Hematopoietic multipotent progenitor cell (in vitro differentiated cells): Measurements from ENCODE around the gene CD84. TPM values are rescaled to one million over a fixed set of nuclear protein-coding genes. Genes with fewer than 3 reads are reported as not detected.
"Not testable (repeated sequence)": the region's sequence is repeated elsewhere in the genome, so short reads cannot be mapped to it uniquely, and the experiment has no call there.

Source experiments
- DNase-seq, 3 donors: peaks; one replicate each; pipeline ENCODE4 v3.0.0-alpha.2; 2011 to 2015; ENCODE audit warnings: low read depth in 2 of 3, low spot score in 2 of 3
- total RNA-seq: library from RNA; depleted of rRNA; stranded (reverse); fragments of >200 nt; gene quantifications from one replicate; pipeline ENCODE4 v1.2.3, GENCODE V29; 2012

The CD84 gene, protein sequence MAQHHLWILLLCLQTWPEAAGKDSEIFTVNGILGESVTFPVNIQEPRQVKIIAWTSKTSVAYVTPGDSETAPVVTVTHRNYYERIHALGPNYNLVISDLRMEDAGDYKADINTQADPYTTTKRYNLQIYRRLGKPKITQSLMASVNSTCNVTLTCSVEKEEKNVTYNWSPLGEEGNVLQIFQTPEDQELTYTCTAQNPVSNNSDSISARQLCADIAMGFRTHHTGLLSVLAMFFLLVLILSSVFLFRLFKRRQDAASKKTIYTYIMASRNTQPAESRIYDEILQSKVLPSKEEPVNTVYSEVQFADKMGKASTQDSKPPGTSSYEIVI
- 24.2 TPM for total RNA-seq

- peak in 2 of 3 donors; percentile 30 to 55 for DNase-seq
Measured at GRCh38 chr1:160579216-160579701, at the start of gene CD84. Gene CD84, minus strand, starts transcription at chr1:160579496. Its CDS starts 59 bp downstream, at chr1:160579437.

GRCh38 chr1:160628799-160629263, 49.5 kb upstream of the CD84 start:
- no peak for DNase-seq

GRCh38 chr1:160627677-160628289, 48.5 kb upstream of the CD84 start:
- not testable (repeated sequence) for DNase-seq

GRCh38 chr1:160626509-160627342, 47.4 kb upstream of the CD84 start:
- DNase-seq, result peak in 1 of 3 donors; percentile 37

- peak in 2 of 3 donors; percentile 24 to 45 for DNase-seq
Measured at GRCh38 chr1:160625725-160626498, 46.6 kb upstream of the CD84 start.

DNA sequence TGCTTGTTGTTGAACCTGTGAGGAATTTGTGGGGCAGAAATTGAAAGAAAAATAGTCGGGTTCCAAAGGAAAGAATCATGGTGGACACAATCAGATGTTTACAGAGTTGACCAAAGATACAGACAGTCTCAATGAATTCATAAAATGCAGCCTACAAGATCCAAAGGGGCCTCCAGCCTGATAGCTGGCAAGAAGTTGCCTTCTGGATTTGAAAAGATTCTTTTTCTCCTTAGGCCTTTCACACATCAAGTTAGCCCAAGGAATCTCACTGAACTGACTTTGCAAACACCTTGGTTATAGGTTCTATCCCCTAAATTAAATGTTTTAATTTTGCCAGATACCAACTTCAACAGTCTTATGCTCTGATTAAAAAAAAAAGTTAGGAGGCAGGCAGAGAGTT, 46.0 kb upstream of the CD84 start:
- DNase-seq, result no peak

GRCh38 chr1:160624464-160624863, 45.2 kb upstream of the CD84 start:
- DNase-seq, result no peak

- DNase-seq, result no peak
Measured at GRCh38 chr1:160623862-160624261, 44.6 kb upstream of the CD84 start.

- DNase-seq, result no peak
Measured at GRCh38 chr1:160623227-160623633, 43.9 kb upstream of the CD84 start.

- no peak for DNase-seq
Measured at GRCh38 chr1:160622501-160623226, 43.4 kb upstream of the CD84 start.

GRCh38 chr1:160621633-160622413, 42.5 kb upstream of the CD84 start:
- peak in 1 of 3 donors; percentile 31 for DNase-seq

- no peak for DNase-seq
Measured at GRCh38 chr1:160620942-160621632, 41.8 kb upstream of the CD84 start.

DNA sequence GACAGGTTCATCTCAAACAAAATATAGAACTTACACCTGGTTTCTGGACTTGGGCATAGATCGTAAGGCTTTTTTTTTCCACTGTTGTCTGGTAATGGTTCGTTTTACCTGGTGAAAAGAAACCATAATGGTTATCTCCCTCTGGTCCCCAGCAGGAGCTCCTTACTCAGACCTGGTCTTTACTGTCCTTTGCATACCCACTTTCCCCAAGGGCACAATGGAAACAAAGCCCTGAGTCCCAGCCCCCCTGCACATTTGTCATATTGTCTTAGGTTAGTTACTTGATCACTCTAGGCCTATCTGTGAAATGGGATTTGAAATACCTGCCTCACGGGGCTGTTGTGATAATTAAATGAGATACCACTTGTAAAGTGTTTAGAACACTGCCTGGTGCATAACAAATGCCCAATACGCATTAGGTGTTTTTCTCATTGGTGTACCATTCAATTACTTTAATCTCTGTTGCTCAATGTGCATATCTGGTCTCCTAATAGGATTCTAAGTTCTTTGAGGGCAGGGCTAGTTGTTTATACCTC, 40.5 kb upstream of the CD84 start:
- DNase-seq, result no peak

- peak in 1 of 3 donors; percentile 30 for DNase-seq
Measured at GRCh38 chr1:160618763-160619274, 39.5 kb upstream of the CD84 start.

DNA sequence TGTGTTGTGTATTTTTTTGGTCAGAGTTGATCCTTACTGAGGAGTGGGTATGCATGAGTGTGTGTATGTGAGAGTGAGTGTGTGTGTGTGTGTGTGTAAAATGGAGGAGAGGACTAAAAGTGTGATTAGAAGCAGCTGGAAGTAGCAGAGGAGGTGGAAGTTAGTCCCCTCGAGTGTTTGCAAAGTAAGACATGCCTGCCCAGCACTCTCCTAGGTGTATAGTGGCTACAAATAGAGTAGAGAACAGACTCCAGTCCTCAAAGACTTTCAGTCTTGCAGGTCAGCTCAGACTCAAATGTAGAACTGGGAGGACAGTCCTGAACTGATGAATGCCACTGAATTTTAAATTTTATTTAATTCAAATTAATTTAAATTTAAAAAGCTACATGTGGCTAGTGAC, 39.0 kb upstream of the CD84 start:
- DNase-seq, result no peak

DNA sequence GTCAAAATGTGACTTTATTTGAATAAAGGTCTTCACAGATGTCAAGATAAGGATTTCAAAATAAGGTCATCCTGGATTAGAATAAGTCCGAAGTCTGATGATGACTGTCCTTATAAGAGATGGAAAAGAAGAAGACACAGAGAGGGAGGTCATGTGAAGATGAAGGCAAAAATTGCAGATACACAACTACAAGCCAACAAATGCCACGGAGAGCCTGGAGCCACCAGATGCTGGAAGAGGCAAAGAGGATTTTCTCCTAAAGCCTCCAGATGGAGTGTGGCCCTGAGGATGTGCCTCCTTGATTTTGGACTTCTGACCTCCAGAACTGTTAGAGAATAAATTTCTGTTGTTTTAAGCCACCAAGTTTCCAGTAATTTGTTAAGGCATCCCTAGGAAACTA, 36.4 kb upstream of the CD84 start:
- no peak for DNase-seq

- DNase-seq, result peak in 1 of 3 donors; percentile 63
Measured at GRCh38 chr1:160614410-160614809, 35.1 kb upstream of the CD84 start.
